ENCODE data around the gene CDH13.

DNA sequence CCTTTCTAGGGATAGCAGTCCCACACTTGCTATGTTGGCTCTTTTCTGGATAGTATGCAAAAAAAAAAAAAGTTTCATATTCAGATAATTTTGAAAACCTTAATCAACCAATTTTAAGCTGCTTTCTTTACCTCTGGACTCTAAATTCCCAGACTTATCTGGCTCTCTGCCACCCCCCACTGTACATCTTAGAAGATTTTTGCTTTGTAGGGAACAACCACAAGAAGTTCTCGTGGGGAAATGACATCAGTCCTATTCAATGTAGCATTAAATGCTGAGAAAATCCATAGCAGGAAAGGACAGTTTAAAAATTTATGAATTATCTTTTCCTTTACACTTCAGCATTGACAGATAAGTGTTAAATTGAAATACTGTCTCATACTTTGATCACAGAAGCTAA is 618.3 kb downstream of the CDH13 start:
- TF ChIP-seq POLR2A (IDR thresholded peaks at IDR 0.05; ENCODE audit: control extremely low read depth in 1 of 2, low read depth in 2 of 2, low read length in 2 of 2) (no peak), JUND (IDR thresholded peaks at IDR 0.05; ENCODE audit: low read length) (no peak), TCF12 (IDR thresholded peaks at IDR 0.05; ENCODE audit: low read depth, low read length) (no peak), EP300 (IDR thresholded peaks at IDR 0.05; ENCODE audit: borderline replicate concordance in 1 of 2, low read depth in 2 of 2, low read length in 2 of 2) (no peak), CHD2 (IDR thresholded peaks at IDR 0.05; ENCODE audit: low read length) (no peak), POLR2AphosphoS5 (IDR thresholded peaks at IDR 0.05; ENCODE audit: low read depth, low read length) (no peak), CBX5 (IDR thresholded peaks at IDR 0.05; ENCODE audit: low read depth, low read length) (no peak), CEBPB (IDR thresholded peaks at IDR 0.05; ENCODE audit: low read depth, low read length) (no peak), YY1 (IDR thresholded peaks at IDR 0.05; ENCODE audit: low read depth, low read length) (no peak), ASH2L (IDR thresholded peaks at IDR 0.05; ENCODE audit: low read length) (no peak)
- TF ChIP-seq, protein P1, sequence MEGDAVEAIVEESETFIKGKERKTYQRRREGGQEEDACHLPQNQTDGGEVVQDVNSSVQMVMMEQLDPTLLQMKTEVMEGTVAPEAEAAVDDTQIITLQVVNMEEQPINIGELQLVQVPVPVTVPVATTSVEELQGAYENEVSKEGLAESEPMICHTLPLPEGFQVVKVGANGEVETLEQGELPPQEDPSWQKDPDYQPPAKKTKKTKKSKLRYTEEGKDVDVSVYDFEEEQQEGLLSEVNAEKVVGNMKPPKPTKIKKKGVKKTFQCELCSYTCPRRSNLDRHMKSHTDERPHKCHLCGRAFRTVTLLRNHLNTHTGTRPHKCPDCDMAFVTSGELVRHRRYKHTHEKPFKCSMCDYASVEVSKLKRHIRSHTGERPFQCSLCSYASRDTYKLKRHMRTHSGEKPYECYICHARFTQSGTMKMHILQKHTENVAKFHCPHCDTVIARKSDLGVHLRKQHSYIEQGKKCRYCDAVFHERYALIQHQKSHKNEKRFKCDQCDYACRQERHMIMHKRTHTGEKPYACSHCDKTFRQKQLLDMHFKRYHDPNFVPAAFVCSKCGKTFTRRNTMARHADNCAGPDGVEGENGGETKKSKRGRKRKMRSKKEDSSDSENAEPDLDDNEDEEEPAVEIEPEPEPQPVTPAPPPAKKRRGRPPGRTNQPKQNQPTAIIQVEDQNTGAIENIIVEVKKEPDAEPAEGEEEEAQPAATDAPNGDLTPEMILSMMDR (IDR thresholded peaks at IDR 0.05; ENCODE audit: control extremely low read depth in 1 of 3, insufficient read depth in 1 of 3, low read depth in 1 of 3, low read length in 3 of 3) = no peak
- TF ChIP-seq, protein P2, sequence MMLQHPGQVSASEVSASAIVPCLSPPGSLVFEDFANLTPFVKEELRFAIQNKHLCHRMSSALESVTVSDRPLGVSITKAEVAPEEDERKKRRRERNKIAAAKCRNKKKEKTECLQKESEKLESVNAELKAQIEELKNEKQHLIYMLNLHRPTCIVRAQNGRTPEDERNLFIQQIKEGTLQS (IDR thresholded peaks at IDR 0.05; ENCODE audit: insufficient read depth, low read depth, low read length) = no peak
- TF ChIP-seq, protein P3, sequence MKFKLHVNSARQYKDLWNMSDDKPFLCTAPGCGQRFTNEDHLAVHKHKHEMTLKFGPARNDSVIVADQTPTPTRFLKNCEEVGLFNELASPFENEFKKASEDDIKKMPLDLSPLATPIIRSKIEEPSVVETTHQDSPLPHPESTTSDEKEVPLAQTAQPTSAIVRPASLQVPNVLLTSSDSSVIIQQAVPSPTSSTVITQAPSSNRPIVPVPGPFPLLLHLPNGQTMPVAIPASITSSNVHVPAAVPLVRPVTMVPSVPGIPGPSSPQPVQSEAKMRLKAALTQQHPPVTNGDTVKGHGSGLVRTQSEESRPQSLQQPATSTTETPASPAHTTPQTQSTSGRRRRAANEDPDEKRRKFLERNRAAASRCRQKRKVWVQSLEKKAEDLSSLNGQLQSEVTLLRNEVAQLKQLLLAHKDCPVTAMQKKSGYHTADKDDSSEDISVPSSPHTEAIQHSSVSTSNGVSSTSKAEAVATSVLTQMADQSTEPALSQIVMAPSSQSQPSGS (IDR thresholded peaks at IDR 0.05; ENCODE audit: low read length) = no peak
